ENCODE measurements around the gene PRKAG1.

Gene PRKAG1

DNA sequence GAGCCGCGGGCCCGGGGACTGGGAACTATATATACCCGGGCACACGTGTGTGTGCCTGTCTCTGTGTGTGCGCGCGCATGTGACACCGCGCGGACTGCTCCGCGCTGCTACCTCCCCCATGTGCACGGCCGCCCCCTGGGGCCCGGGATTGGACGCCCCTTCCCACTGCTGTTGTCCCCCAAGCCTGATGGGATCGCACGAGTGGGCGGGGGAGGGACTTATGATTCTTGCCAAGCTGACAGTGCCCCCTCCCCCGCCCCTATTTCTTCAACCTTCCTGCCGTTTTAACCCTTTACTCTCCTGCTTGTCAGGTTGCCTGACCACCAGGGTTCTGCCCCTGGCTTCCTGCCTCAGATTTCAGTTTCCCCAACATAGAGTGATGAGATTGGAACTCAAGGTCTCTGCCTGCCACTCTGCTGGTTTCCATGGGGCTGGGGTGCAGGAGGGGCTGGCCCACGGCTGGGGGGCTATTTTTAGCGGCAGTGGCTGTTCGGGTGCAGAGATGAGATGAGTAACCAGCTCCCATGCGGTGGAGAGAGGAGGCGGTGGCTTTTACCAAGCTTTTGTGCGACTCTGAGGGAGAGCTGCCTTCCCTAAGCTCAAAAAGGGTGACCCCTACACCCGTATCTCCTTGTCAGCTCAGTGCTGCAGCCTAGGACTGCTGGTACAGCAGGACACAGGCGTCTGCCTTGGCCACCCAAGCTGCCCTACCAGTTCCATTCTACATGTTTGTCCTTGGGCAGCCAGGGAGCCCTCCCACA is 19.0 kb downstream of the PRKAG1 start, which contains the start of gene DDN:
DDN (minus strand) TSS at position 5 of the 761 bp plus-strand sequence. CDS start 88 bp downstream, outside the sequence.
- no peak for DNase-seq

DNA sequence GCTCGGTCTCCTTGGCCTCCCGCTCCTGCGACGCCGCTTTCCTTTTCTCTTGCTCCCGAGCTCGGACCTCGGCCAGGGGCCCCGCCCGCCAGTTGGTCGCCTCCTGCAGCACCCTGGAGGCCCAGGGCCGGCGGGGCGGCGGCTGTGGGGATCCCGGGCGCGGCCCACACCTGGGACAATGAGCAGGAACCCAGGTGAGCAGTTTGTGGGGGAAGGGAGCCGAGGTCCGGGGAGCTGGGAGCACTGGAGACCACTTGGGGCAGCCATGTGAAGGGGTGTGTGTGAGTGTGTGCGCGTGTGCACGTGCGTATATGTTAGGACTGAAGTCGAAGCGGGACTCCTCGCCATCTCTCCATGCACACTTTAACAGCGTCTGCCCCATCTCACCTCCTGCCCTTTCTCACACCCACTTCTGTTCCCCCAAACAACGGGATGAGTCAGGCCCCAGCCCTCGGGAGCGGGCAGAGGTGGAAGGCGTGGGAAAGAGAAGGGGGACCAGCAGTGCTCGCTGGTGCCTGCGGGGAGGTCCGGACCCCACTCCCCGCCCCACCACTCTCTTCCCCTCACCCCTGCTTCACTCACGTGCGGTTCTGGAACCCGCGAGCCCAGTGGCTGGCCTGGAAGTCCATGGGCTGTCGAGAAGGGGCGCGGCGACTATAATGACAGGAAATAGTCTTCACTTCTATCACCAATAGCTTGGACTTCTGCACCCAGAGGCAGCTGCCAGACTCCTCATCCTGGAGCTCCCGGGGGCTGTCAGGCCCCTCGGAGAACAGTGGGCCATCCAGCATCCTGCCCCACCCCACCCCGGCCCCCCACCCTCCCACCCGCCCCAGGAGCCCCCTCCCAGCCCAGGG is 19.9 kb downstream of the PRKAG1 start:
- DNase-seq = no peak

DNA sequence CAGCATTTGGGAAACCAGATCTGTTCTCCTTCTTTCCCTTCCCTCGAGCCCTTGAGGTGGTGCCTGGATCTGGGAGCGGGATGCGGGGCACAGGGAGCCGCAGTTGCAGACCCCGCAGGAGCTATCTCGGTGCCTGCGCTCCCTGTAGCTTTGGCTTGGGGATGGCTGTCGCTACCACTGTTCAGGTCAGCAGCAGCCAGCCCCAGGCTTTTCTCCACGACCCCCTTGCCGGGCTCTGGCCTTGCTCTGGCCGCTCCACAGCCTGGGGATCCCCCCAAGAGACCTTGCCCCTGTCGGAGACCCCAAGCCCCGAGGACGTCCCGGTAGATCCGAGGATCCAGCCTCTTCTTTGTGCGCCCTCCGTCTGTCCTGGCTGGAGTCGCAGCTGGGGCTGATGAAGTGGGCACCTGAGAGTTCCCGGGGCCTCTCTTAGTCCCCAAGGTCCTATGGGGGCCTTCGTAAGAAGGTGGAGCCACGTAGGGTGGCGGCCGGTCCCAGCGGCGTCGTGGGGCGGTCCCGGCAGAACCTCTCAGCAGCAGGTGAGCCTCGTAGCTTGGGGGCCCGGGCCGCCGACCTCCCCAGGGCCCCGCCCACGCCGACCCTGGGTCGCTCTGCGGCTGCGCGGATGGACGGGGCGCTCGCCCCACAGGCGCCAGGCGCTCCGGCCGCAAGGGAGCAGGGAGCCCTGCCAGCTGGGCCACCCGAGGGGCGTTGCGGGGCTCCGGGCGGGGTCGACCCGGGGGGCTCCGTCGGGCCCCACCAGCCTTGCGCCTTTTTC is 20.7 kb downstream of the PRKAG1 start:
- no peak for DNase-seq

DNA sequence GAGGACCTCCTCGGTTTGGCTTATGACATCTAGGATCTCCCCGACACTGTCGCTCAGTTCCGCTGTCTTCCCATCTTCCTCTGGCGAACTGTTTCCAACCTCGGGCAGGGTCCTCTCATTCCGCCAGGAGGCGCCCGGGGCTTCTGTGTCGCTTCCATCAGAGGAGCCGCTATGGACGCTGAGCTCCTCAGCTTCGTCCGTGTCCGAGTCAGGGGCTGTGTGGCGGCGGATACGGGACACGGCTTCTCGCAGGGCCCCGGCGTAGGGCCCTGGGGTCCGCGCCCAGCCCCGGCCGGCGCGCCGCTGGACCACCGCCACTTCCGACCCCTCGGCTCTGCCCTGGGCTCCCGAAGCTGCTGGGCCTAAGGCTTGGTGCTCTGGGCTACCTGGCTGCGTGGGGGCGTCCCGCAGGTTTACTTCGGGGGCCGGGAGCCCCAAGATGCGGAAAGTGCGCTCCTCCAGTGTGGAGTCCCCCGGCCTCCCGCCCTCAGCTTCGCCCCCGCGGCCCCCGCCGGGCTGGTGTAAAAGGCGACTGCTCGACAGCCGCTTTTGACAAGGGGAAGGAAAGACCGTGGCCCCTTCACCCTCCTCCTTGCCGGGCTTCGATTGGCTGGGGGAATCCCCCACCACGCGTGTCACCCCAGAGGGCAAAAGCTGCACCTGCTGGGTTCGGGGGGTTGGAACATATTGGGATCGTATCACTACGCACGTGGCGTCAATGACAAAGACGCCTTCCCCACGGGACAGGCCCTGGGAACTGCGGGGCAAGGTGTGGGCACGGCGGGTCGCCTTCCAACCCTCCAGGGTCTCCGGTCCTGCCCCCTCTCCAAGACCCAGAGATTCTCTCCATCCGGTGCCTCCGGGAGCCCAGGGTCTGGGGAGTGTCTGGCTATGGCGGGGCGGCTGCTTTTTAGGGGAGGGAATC is 21.5 kb downstream of the PRKAG1 start:
- DNase-seq = no peak

DNA sequence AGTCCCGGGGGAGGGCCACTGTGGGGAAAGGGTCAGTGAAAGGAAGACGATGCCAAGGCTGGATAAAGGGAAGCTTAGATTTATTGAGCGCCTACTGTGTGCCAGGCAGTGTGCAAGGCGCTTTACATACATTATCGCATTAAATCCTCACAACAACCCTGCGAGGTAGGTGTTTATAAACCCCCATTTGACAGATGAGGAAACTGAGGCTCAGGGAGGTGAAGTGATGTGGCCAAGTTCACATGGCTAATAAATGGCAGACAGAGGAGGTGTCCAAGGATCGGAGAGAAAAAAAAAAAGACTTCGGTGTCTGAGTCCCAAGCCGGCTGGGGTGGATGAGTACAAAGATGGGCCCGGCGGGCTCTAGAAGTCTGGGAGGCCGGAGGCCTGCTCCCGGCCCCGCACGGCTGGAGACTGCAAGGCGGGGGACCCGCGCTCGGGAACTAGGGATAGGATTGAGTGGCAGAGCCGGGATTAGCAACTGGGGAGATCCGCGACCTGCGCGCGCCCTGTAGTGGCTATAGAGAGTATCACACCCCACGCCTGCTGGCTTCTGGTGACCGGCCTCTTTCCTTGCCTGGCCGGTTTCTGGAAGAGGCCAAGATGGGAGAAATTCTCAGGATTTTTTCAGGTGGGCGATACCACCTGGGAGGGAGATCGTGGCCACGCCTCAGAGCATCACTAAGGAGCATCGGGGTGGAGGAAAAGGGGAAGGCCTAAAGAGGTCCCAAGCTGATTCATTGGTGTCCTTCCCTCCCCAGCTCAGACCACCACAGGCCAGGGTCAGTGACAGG is 23.3 kb downstream of the PRKAG1 start:
- peak; percentile 49 for DNase-seq

DNA sequence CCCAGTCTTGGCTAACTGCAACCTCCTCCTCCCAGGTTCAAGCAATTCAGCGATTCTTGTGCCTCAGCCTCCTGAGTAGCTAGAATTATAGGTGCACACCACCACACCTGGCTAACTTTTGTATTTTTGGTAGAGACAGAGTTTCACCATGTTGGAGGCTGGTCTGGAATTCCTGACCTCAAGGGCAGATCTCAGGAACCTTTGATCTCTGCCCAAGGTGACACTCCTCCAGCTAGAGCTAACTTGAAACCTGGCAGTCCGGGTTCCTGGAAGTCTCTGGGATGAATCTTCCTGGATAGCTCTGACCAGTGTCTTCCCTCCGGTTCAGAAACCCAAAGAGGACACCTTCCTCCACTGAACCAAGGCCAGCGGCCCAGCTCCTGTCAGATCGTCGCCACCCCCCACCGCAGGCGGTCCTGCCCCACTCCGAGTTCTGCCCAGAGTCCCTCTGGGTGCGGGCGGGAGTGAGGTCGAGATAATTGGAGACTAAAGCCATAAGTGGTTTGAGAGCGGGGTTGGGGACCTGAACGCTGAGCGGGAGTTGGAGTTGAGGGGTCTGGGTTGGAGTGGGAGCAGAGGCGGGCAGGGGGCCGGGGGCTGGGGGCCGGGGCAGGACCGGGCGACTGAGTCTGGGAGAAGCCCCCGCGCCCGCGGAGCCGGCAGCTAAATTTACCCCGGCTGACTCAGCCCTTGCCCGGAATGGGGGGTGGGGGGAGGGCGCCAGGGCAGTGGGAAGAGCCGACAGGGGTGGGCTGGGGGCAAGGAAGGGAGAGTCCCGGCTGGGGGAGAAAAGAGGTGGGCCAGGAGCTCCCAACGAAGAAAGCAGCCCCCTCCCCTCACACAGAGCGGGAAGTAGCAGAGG is 24.1 kb downstream of the PRKAG1 start:
- DNase-seq = no peak

DNA sequence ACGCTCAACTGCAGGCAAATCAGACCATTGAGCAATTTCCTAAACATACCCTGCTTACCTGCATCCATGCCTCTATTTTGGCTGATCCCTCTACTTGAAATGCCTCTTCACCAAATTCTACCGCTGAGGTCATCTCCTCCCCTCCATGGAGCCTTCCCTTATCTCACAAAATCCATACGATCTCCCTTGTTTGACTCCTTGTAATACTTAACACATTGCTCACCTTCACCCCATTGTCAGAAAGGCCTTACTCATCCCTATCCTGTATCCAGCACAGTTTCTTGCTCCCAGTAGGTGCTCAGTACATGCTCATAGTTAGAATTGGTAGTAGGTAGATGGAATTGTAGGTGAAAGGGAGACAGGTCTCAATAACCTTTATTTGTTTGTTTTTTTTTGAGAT is 24.8 kb downstream of the PRKAG1 start:
- DNase-seq = no peak

DNA sequence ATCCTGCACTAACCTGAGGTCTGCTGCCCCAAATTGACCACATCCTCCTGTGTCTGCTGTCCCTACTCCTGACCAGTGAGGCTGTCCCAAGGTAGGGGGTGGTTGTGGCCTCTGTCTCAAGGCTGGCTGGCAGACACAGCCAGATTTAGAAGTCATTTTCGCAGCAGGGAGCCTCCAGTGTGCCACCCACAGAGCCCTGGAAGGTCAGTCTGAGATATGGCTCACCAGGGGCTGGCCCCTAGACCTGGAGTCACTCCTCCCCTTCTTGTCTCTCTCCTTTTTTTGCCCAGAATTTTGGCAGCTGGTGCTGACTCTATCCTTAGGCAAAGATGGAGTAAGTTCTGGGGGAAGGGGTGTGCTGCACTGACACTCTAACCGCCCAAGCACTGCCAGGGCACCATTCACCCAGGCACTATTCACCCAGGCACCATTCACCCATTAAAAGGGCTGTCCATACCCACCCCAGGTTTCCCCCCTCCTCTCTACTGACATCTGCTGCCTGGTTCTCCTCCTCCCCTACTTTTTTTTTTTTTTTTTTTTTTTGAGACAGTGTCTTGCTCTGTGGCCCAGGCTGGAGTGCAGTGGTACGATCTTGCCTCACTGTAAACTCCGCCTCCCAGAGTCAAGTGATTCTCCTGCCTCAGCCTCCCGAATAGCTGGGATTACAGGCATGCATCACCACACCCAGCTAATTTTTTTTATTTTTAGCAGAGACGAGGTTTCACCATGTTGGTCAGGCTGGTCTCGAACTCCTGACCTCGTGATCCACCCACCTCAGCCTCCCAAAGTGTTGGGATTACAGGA is 27.1 kb downstream of the PRKAG1 start:
- no peak for DNase-seq

DNA sequence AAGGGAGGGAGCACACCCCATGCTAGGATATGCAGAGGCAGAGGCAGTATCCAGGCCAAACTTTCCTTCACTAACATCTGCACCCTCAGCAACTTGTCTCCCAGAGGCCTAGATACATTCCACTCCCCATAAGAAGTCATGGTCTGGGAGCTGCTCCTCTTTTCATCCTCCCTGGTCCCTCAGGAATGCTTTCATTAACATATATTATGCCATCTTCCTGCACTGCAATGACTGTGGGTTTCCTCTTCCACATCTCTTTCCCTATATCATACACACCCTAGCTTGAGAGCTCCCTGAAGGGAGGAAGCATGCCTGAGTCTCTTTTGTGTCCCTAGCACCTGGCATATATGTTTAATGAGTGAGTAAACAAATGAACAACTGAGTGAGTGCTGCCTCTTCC is 28.0 kb downstream of the PRKAG1 start:
- DNase-seq = no peak

DNA sequence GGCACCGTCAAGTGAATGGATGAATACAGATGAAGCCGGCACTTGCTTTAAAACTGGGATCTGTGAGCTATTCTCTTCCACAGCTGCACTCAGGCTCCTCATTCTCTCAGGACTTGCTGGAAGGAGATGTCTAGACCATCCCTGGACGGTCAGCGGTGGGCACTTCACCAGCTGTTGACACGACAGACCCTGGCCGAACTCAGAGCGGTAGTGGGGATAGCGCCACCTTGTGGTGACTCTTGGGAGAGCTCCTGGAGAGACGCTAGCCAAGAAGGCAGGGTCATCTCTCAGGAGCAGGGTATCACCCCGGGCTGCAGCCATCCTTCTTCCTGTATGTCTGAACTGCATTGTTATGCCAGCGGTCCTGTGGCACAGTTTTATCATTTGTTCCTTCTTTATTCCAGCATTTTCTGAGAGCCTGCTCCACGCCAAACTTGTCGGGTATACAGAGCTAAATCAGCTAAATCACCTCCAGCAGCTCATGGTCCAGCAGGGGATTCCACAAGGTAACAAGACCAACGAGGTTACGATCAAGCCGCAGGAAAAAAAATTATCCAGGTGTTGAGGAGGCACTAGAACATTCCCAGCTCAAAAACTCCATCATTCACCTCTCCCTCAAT is 30.4 kb downstream of the PRKAG1 start:
- DNase-seq = no peak

DNA sequence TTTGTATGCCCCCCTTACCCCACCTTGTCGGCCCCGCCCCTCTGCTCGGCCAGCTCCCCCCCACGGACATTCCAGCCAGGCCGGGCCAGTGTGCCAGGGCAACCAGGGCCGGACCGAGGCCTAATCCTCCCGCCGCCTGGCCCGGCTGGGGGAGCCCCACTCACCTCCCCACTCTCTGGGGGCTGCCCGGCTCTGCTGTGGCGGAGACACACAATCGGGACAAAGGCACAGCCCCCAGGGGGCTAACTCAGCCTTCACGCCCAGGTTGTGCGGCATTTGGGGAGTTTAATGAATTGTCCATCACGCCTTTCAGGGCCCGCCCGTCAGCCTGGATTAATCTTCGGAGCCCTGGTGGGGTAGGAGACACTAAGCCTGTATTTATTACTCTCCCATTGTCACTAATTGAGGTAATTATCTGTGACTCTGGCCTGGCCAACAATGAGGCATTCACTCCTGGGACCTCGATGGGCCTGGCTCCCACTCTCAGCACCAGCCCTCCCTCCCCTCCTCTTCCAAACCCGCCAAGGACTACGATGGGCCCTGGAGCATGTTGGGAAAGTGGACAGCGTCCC is 31.8 kb downstream of the PRKAG1 start:
- no peak for DNase-seq

DNA sequence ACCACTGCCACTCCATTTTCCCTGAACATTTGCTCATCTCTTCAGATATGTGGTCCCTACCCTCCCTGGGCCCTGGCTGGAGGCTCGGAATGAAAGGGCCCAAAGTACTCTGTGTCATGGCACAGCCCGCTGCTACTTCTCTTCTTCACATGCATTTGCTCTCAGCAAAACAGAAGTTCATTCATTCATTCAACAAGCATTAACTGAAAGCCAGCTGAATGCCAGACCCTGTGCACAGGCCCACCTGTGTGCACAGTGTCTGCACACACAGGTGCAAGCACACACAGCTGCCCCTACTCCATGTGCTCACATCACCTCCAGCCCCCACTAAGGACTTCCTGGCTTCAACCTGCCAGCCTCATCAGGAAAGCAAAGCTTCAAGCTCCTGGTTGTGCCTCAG is 32.7 kb downstream of the PRKAG1 start:
- no peak for DNase-seq

DNA sequence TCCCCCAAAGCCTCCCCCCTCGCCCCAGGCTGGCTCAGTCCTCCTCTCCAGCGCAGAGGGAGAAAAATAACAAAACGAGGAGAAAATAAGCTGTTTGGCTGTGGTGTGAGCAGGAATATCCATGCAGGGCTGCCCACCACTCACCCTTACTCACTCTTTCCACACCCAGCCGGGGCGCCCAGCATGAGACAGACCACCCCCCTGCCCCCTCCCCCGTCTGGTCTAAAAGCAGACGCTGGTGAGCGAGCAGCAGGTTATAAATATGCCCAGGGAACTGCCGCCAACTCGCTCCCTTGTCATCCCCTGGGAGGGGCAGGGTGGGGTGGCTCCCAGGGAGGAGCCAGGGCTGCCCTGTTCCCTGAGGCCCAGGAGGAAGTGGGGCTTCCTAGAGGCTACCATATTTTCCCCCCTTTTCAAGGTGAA is 33.1 kb downstream of the PRKAG1 start:
- no peak for DNase-seq

DNA sequence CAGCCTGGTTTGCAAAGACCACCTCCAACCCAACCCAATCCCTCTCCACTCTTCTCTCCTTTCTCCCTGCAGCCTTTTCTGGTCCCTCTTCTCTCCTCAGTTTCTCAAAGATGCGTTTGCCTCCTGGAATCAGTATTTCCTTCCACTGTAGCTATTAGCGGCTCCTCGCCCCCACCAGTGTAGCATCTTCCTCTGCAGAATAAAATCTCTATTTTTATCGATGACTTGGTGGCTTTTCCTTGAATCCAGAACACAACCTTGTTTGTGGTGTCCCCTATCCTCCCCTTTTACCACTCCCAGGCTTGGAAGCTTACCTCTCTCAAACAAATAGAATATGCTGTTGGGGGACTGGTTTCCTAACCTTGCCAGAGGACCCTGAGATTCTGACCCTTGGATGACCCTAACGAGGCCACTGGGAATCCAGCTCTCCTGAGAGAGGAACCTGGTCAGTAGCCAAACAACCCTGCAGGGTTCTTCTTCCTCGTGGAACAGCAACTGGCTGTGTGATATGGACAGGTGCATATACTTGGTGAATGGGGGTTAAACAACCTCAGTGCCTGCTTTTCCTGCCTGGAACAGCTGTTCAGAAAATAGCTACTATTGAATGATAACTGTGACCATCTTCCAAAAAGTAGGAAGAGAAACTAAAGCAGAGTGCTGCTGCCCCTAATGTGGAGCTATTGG is 36.0 kb downstream of the PRKAG1 start:
- DNase-seq = no peak

DNA sequence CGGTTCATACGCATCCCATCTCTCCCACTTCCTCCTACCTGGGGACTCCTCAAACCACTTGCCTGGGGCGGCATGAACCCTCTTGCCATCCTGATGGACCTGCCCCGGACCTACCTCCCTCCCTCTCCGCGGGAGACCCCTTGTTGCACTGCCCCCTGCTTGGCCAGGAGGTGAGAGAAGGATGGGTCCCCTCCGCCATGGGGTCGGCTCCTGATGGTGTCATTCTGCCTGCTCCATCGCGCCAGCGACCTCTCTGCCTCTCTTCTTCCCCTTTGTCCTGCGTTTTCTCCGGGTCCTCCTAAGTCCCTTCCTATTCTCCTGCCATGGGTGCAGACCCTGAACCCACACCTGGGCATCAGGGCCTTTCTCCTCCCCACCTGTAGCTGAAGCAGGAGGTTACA is 36.8 kb downstream of the PRKAG1 start:
- no peak for DNase-seq

DNA sequence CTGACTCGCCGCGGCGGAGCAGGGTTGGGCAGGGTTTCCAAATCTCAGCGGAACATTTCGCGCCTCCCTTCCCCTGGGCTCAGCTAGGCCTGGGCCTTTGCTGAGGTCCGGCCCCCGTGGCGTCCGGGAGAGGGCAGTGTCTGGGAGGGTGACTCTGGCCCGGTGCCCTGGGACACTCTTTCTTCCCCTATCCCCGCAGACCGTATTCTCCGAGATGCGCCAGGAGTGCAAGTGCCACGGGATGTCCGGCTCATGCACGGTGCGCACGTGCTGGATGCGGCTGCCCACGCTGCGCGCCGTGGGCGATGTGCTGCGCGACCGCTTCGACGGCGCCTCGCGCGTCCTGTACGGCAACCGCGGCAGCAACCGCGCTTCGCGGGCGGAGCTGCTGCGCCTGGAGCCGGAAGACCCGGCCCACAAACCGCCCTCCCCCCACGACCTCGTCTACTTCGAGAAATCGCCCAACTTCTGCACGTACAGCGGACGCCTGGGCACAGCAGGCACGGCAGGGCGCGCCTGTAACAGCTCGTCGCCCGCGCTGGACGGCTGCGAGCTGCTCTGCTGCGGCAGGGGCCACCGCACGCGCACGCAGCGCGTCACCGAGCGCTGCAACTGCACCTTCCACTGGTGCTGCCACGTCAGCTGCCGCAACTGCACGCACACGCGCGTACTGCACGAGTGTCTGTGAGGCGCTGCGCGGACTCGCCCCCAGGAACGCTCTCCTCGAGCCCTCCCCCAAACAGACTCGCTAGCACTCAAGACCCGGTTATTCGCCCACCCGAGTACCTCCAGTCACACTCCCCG is 37.4 kb downstream of the PRKAG1 start:
- DNase-seq = no peak

DNA sequence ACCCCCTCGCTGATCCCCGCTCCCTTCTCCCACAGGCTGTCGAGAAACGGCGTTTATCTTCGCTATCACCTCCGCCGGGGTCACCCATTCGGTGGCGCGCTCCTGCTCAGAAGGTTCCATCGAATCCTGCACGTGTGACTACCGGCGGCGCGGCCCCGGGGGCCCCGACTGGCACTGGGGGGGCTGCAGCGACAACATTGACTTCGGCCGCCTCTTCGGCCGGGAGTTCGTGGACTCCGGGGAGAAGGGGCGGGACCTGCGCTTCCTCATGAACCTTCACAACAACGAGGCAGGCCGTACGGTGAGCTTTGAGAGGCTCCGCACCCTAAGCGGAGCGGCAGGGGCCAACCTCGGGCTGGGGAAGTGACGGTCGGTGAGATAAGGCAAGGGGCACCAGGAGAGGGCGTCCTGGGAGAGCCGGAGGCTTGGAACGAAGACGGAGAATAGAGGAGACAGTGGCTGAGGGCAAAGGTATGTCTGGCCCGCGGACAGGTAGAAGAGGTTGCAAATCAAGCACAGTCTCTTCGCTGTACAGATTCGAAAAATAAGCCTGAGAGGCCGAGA is 38.1 kb downstream of the PRKAG1 start:
- no peak for DNase-seq
